ENCODE results near the gene GJC1. TPM values are rescaled to one million over a fixed set of nuclear protein-coding genes. Genes with fewer than 3 reads are reported as not detected.

GJC1 gene
- total and polyA plus RNA-seq, 2 donors (not counting 3 experiments of a cell fraction or from before 2014, with no cell fraction given): 13.8 to 39.7 TPM

DNA sequence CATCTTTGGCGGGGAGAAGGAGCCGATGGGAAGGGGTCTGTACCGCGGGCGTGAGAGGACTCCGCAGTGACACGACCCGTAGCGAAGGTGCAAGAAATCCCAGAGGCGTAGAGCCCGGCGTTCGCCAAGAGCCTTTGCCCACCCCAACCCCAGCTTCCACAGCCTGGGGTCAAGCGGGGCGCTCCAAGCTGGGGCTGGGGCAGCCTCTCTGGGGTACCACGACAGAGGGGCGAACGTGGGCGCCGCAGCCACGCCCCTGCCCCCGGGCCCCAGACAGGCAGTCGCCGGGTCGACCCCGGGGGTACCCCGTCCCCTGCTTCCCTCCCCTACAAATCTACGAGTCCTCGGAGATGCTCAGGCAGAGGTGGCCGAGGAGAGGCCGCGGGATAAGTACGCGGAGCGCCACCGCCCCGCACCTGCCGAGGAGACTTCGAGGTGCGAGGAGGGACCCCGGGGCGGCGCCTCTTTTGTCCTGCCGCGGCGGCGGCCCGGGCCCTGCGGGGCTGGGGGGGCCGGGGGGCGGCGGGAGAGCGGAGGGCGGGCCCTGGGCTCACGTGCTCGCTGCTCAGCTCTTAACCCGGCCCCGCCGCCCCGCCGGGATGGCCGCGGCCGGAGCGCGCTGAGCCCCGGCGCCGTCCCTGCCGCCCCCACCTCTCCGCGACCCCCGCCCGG, 71.5 kb downstream of the GJC1 start, which contains the start of gene ADAM11:
TSS of gene ADAM11 (plus strand) at position 575 of the 672 bp plus-strand sequence. CDS start 212 bp downstream, outside the sequence.
- Histone ChIP-seq H3K27me3 (ENCODE audit: control insufficient read depth in 2 of 2, insufficient read depth in 2 of 2, low read length in 2 of 2) (no peaks in the 10 kb centered on the region), H3K9ac (replicated peaks; ENCODE audit: extremely low read depth, insufficient read depth, low read length) (no peak within 1 kb of the TSS), H2AFZ (ENCODE audit: low read depth, low read length) (peak within 1 kb of the TSS; percentile 51), H3K9me3 (replicated peaks; ENCODE audit: control insufficient read depth, insufficient read depth, low read length) (no peaks in the 10 kb centered on the region), H3K9me1 (replicated peaks; ENCODE audit: control insufficient read depth, extremely low read depth, insufficient read depth, low read length) (no peaks in the 10 kb centered on the region), H3K4me2 (ENCODE audit: insufficient read depth, low read length) (peak within 1 kb of the TSS; percentile 21), H3K27ac (ENCODE audit: insufficient read depth, low read depth, low read length) (no peak within 1 kb of the TSS), H3K79me2 (ENCODE audit: control insufficient read depth, insufficient read depth, low read length) (no peaks in the 10 kb centered on the region), H3K4me3 (replicated peaks in 1 of 3; ENCODE audit: insufficient read depth in 1 of 3, low read depth in 1 of 3, low read length in 3 of 3) (peak within 1 kb of the TSS in 1 of 3 experiments; percentile 28), H3K4me1 (ENCODE audit: control insufficient read depth, extremely low read depth, insufficient read depth, low read length) (peaks cover 5% of the 10 kb centered on the region), H3K36me3 (ENCODE audit: control insufficient read depth in 2 of 2, extremely low read depth in 1 of 2, insufficient read depth in 2 of 2, low read length in 2 of 2) (no peaks in the 10 kb centered on the region), H4K20me1 (replicated peaks; ENCODE audit: control insufficient read depth, extremely low read depth, insufficient read depth, low read length) (no peaks in the 10 kb centered on the region)
- dilution Hi-C loops (cut with MboI; ENCODE audit: extremely low pct_ligation_motif_present, low sequenced_read_pairs): loop anchor here (25.0 kb wide), 1 partner anchor 104 kb away; no protein-coding TSS in a partner anchor
- ChIA-PET POLR2A (no interaction called here), CTCF (interaction anchor here (0.6 to 1.8 kb wide), 5 partner anchors 17 to 264 kb away, joined by 3 to 9 read pairs (median 4); no protein-coding TSS in a partner anchor)
- TF ChIP-seq EZH2 (IDR thresholded peaks at IDR 0.05; ENCODE audit: borderline replicate concordance, low read depth, low read length, severe bottlenecking) (peak; percentile 44), JUN (IDR thresholded peaks at IDR 0.05; ENCODE audit: borderline replicate concordance, insufficient read depth, insufficient read length, low read depth) (no peak)
- intact Hi-C loops (cut with micrococcal nuclease): no loop called here
- no peak for DNase-seq (ENCODE audit: low read depth, low spot score)
- no peak for FAIRE-seq
- BruUV-seq (replicated peaks): no TSS peak

DNA sequence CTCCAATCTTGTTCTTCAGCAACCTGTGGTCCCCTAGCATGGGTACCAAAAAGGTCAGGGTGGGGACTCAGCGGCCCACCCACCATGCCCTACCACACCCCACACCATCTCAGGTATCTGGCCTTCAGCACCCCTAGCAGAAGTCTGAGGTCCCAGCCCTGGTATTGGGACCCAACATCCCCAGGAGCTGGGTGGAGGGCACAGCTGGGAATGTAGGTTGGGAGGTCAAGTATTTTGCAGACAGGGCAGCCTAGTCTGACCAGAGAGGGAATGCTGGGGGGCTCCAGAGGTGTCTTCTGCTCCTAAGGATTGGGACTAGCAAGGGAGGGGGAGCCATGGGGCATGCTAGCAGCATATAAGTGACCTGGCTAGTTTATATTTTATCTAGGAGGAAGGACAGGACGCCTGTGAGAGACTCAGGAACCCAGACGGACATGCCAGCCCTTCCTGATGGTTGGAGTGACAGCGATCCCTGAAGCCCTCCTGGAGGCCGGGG, 72.1 kb downstream of the GJC1 start:
- DNase-seq (ENCODE audit: low read depth, low spot score): no peak
- dilution Hi-C loops (cut with MboI; ENCODE audit: extremely low pct_ligation_motif_present, low sequenced_read_pairs): loop anchor here (25.0 kb wide), 1 partner anchor 104 kb away; no protein-coding TSS in a partner anchor
- no peak overlapping the region for H2AFZ ChIP-seq (ENCODE audit: low read depth, low read length)
- H3K9me3 ChIP-seq (replicated peaks; ENCODE audit: control insufficient read depth, insufficient read depth, low read length): no peaks in the 10 kb centered on the region
- intact Hi-C loops (cut with micrococcal nuclease): no loop called here
- H3K27ac ChIP-seq (ENCODE audit: insufficient read depth, low read depth, low read length): no peak overlapping the region
- H3K4me3 ChIP-seq (replicated peaks in 1 of 3; ENCODE audit: insufficient read depth in 1 of 3, low read depth in 1 of 3, low read length in 3 of 3): no peak overlapping the region
- TF ChIP-seq FOS (IDR thresholded peaks at IDR 0.05; ENCODE audit: borderline replicate concordance, insufficient read depth, low read length) (no peak), EZH2 (IDR thresholded peaks at IDR 0.05; ENCODE audit: borderline replicate concordance, low read depth, low read length, severe bottlenecking) (no peak), GATA2 (IDR thresholded peaks at IDR 0.05; ENCODE audit: insufficient read depth, insufficient read length, low read depth, low read length) (no peak), POLR2A (IDR thresholded peaks at IDR 0.05; ENCODE audit: low read depth, low read length) (no peak), POLR2AphosphoS5 (IDR thresholded peaks at IDR 0.05; ENCODE audit: insufficient read depth, low read depth, low read length) (no peak), MYC (IDR thresholded peaks at IDR 0.05; ENCODE audit: low read depth, low read length) (no peak), JUN (IDR thresholded peaks at IDR 0.05; ENCODE audit: borderline replicate concordance, insufficient read depth, insufficient read length, low read depth) (no peak)
- TF ChIP-seq, protein P1, sequence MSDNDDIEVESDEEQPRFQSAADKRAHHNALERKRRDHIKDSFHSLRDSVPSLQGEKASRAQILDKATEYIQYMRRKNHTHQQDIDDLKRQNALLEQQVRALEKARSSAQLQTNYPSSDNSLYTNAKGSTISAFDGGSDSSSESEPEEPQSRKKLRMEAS (IDR thresholded peaks at IDR 0.05; ENCODE audit: insufficient read depth, insufficient read length): no peak
- TF ChIP-seq, protein P2, sequence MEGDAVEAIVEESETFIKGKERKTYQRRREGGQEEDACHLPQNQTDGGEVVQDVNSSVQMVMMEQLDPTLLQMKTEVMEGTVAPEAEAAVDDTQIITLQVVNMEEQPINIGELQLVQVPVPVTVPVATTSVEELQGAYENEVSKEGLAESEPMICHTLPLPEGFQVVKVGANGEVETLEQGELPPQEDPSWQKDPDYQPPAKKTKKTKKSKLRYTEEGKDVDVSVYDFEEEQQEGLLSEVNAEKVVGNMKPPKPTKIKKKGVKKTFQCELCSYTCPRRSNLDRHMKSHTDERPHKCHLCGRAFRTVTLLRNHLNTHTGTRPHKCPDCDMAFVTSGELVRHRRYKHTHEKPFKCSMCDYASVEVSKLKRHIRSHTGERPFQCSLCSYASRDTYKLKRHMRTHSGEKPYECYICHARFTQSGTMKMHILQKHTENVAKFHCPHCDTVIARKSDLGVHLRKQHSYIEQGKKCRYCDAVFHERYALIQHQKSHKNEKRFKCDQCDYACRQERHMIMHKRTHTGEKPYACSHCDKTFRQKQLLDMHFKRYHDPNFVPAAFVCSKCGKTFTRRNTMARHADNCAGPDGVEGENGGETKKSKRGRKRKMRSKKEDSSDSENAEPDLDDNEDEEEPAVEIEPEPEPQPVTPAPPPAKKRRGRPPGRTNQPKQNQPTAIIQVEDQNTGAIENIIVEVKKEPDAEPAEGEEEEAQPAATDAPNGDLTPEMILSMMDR (IDR thresholded peaks at IDR 0.05; ENCODE audit: extremely low read depth in 1 of 2, insufficient read depth in 1 of 2, low read depth in 1 of 2, low read length in 2 of 2): no peak
- H3K4me1 ChIP-seq (ENCODE audit: control insufficient read depth, extremely low read depth, insufficient read depth, low read length): peaks cover 5% of the 10 kb centered on the region
- ChIA-PET POLR2A (no interaction called here), CTCF (interaction anchor here (1.5 kb wide), 1 partner anchor 108 kb away, joined by 4 read pairs; no protein-coding TSS in a partner anchor)
- H3K9ac ChIP-seq (replicated peaks; ENCODE audit: extremely low read depth, insufficient read depth, low read length): no peak overlapping the region
- no peaks in the 10 kb centered on the region for H3K9me1 ChIP-seq (replicated peaks; ENCODE audit: control insufficient read depth, extremely low read depth, insufficient read depth, low read length)
- no peak overlapping the region for H3K4me2 ChIP-seq (ENCODE audit: insufficient read depth, low read length)
- no peaks in the 10 kb centered on the region for H3K79me2 ChIP-seq (ENCODE audit: control insufficient read depth, insufficient read depth, low read length)
- no peaks in the 10 kb centered on the region for H3K36me3 ChIP-seq (ENCODE audit: control insufficient read depth in 2 of 2, extremely low read depth in 1 of 2, insufficient read depth in 2 of 2, low read length in 2 of 2)
- no TSS peak for BruUV-seq (replicated peaks)
- no peak for FAIRE-seq
- no peaks in the 10 kb centered on the region for H3K27me3 ChIP-seq (ENCODE audit: control insufficient read depth in 2 of 2, insufficient read depth in 2 of 2, low read length in 2 of 2)
- no peaks in the 10 kb centered on the region for H4K20me1 ChIP-seq (replicated peaks; ENCODE audit: control insufficient read depth, extremely low read depth, insufficient read depth, low read length)
